Measurements from ENCODE around the gene STK38.

DNA sequence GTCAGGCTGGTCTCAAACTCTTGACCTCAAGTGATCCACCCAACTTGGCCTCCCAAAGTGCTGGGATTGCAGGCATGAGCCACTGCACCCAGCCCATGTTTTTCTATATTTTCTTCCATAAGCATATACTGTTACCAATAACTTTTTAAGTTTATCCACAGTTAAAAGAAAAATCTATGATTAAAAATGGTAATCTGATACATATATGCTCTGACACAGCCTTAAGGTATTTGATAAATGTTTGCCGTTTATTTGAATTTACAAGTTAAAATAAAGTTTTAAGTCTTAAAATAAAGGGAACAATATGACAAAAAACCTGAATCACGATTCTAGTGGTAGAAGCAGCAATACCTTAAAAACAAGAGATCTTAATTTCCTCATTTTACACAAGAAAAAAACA, 5.2 kb downstream of the STK38 start:
- TF ChIP-seq, protein P1, sequence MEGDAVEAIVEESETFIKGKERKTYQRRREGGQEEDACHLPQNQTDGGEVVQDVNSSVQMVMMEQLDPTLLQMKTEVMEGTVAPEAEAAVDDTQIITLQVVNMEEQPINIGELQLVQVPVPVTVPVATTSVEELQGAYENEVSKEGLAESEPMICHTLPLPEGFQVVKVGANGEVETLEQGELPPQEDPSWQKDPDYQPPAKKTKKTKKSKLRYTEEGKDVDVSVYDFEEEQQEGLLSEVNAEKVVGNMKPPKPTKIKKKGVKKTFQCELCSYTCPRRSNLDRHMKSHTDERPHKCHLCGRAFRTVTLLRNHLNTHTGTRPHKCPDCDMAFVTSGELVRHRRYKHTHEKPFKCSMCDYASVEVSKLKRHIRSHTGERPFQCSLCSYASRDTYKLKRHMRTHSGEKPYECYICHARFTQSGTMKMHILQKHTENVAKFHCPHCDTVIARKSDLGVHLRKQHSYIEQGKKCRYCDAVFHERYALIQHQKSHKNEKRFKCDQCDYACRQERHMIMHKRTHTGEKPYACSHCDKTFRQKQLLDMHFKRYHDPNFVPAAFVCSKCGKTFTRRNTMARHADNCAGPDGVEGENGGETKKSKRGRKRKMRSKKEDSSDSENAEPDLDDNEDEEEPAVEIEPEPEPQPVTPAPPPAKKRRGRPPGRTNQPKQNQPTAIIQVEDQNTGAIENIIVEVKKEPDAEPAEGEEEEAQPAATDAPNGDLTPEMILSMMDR (IDR thresholded peaks at IDR 0.05): no peak
- no peak for TF ChIP-seq EZH2 (IDR thresholded peaks at IDR 0.05; ENCODE audit: borderline replicate concordance, insufficient read depth, low read depth, low read length, poor library complexity, severe bottlenecking)

Measured in B cell (primary cell).